Measurements from ENCODE around the gene TSHZ1. TPM values are rescaled to one million over a fixed set of nuclear protein-coding genes. Genes with fewer than 3 reads are reported as not detected.

The TSHZ1 gene
- total and polyA plus RNA-seq, 2 of the 8 experiments (the other 6 are each of a cell fraction or from before 2014, with no cell fraction given), result 0.03 to 0.32 TPM

- no peaks in the 10 kb centered on the region for H3K4me1 ChIP-seq (replicated peaks in 1 of 4; ENCODE audit: control insufficient read depth in 3 of 4, insufficient read depth in 4 of 4, low read length in 3 of 4)
- H3K27me3 ChIP-seq (replicated peaks in 1 of 4; ENCODE audit: control insufficient read depth in 3 of 4, extremely low read depth in 1 of 4, insufficient read depth in 3 of 4, low read length in 3 of 4), result no peaks in the 10 kb centered on the region
- H3K27ac ChIP-seq (ENCODE audit: low read depth, low read length), result no peak overlapping the region
- H3K4ac ChIP-seq (replicated peaks; ENCODE audit: insufficient read length, low read depth, low read length), result no peak overlapping the region
- H3K36me3 ChIP-seq (ENCODE audit: control insufficient read depth in 2 of 4, insufficient read depth in 4 of 4, low read length in 3 of 4), result no peaks in the 10 kb centered on the region
- DNase-seq (ENCODE audit: low read depth in 1 of 2, low spot score in 2 of 2), result no peak
- H2BK5ac ChIP-seq (ENCODE audit: low read depth, low read length), result no peak overlapping the region
- H2BK15ac ChIP-seq (ENCODE audit: low read length), result no peak overlapping the region
- H4K20me1 ChIP-seq (replicated peaks in 1 of 2; ENCODE audit: control insufficient read depth in 1 of 2, insufficient read depth in 2 of 2, low read length in 2 of 2), result no peaks in the 10 kb centered on the region
- H3K4me3 ChIP-seq (ENCODE audit: extremely low read depth in 1 of 4, insufficient read depth in 2 of 4, low read depth in 3 of 4, low read length in 4 of 4), result no peak overlapping the region
- H2BK12ac ChIP-seq (ENCODE audit: low read depth, low read length), result no peak overlapping the region
- H4K5ac ChIP-seq (ENCODE audit: insufficient read length, low read depth, low read length), result no peak overlapping the region
- H2AK5ac ChIP-seq (ENCODE audit: low read depth, low read length), result no peak overlapping the region
- CTCF ChIA-PET (ENCODE audit: partially characterized antibody), result no interaction called here
- no peaks in the 10 kb centered on the region for H3K23me2 ChIP-seq (ENCODE audit: low read depth, low read length)
- H3K79me2 ChIP-seq (ENCODE audit: control insufficient read depth in 1 of 2, insufficient read depth in 2 of 2, low read length in 2 of 2), result no peaks in the 10 kb centered on the region
- no peak overlapping the region for H3K9ac ChIP-seq (replicated peaks in 1 of 4; ENCODE audit: extremely low read depth in 1 of 4, low read depth in 3 of 4, low read length in 3 of 4)
- no peak overlapping the region for H3K14ac ChIP-seq (ENCODE audit: insufficient read length)
- no peak overlapping the region for H2AFZ ChIP-seq (ENCODE audit: low read length)
- no peak for FAIRE-seq
- H3K79me1 ChIP-seq (ENCODE audit: low read depth, low read length), result no peaks in the 10 kb centered on the region; the same call in 1 of the 2 replicates
- H4K8ac ChIP-seq (ENCODE audit: extremely low read depth, insufficient read depth, low read length), result no peak overlapping the region
- no peak overlapping the region for H3K4me2 ChIP-seq (ENCODE audit: insufficient read depth in 1 of 2, low read depth in 2 of 2, low read length in 2 of 2)
- no peak overlapping the region for H3K56ac ChIP-seq (replicated peaks; ENCODE audit: insufficient read length, low read depth, low read length)
- H2BK20ac ChIP-seq (ENCODE audit: low read length), result no peak overlapping the region
- H3K9me3 ChIP-seq (ENCODE audit: insufficient read depth in 2 of 2, low read depth in 1 of 2, low read length in 1 of 2), result no peaks in the 10 kb centered on the region
- no peak overlapping the region for H2BK120ac ChIP-seq (replicated peaks; ENCODE audit: low read depth, low read length)
- POLR2A ChIA-PET (ENCODE audit: partially characterized antibody), result no interaction called here
- WGBS, 2 experiments (ENCODE audit: extremely low coverage in 1 of 2, insufficient coverage in 1 of 2, insufficient read length in 1 of 2, insufficient replicate concordance in 2 of 2, low coverage in 1 of 2, low lambda C conversion rate in 2 of 2, missing lambda C conversion rate in 1 of 2), result 94% methylated on average over 4 of the region's 4 CpGs; no CpG with 5 or more reads in 1 of the 2 experiments
- no peak overlapping the region for H4K91ac ChIP-seq (replicated peaks; ENCODE audit: insufficient read length, low read length)
- no peak overlapping the region for H3K23ac ChIP-seq (ENCODE audit: insufficient read length)
- no peak overlapping the region for H3K18ac ChIP-seq (ENCODE audit: extremely low read depth, low read length)
- TF ChIP-seq POLR2A (IDR thresholded peaks at IDR 0.05; ENCODE audit: control extremely low read depth in 1 of 2, low read depth in 2 of 2, low read length in 2 of 2), result no peak
- TF ChIP-seq, protein P1, sequence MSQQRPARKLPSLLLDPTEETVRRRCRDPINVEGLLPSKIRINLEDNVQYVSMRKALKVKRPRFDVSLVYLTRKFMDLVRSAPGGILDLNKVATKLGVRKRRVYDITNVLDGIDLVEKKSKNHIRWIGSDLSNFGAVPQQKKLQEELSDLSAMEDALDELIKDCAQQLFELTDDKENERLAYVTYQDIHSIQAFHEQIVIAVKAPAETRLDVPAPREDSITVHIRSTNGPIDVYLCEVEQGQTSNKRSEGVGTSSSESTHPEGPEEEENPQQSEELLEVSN (IDR thresholded peaks at IDR 0.05), result no peak
- no peak for TF ChIP-seq SRF (IDR thresholded peaks at IDR 0.05; ENCODE audit: low read depth, low read length)
- no peak for TF ChIP-seq RFX5 (IDR thresholded peaks at IDR 0.05; ENCODE audit: borderline replicate concordance, low read depth, low read length)
- no peak for TF ChIP-seq RBBP5 (IDR thresholded peaks at IDR 0.05; ENCODE audit: borderline replicate concordance, low read depth, low read length)
- TF ChIP-seq KDM4A (IDR thresholded peaks at IDR 0.05; ENCODE audit: low read depth, low read length, severe bottlenecking), result no peak
- TF ChIP-seq CHD2 (IDR thresholded peaks at IDR 0.05; ENCODE audit: low read length), result no peak
- no peak for TF ChIP-seq YY1 (IDR thresholded peaks at IDR 0.05; ENCODE audit: low read depth, low read length)
- TF ChIP-seq TCF12 (IDR thresholded peaks at IDR 0.05; ENCODE audit: low read depth, low read length), result no peak
- TF ChIP-seq SUZ12 (IDR thresholded peaks at IDR 0.05; ENCODE audit: low read length), result no peak
- TF ChIP-seq POU5F1 (IDR thresholded peaks at IDR 0.05; ENCODE audit: low read depth, low read length), result no peak
- TF ChIP-seq EGR1 (IDR thresholded peaks at IDR 0.05; ENCODE audit: borderline replicate concordance, low read depth, low read length), result no peak
- TF ChIP-seq TEAD4 (IDR thresholded peaks at IDR 0.05; ENCODE audit: low read depth, low read length), result no peak
- no peak for TF ChIP-seq SP2 (IDR thresholded peaks at IDR 0.05; ENCODE audit: low read length)
- no peak for TF ChIP-seq SP1 (IDR thresholded peaks at IDR 0.05; ENCODE audit: low read depth, low read length)
- no peak for TF ChIP-seq BCL11A (IDR thresholded peaks at IDR 0.05; ENCODE audit: low read depth in 2 of 2, low read length in 2 of 2)
- TF ChIP-seq BRCA1 (IDR thresholded peaks at IDR 0.05; ENCODE audit: low read depth, low read length), result no peak
Observed at GRCh38 chr18:75305984-75306383, 95.4 kb downstream of the TSHZ1 start.
